ENCODE measurements around the gene L3MBTL1. TPM values are rescaled to one million over a fixed set of nuclear protein-coding genes. Genes with fewer than 3 reads are reported as not detected.

Gene L3MBTL1
- polyA plus RNA-seq, 3 donors: 0.31 to 9.0 (median 0.36) TPM

GRCh38 chr20:43583133-43583864 is 75.8 kb downstream of the L3MBTL1 start:
- Mint-ChIP-seq H3K4me3 (no peak overlapping the region), H3K9me3 (no peaks in the 10 kb centered on the region), H3K27ac (peak overlapping the region in 1 of 7 donors; percentile 48), H3K27me3 (ENCODE audit: low read depth in 3 of 3) (peaks cover 0 to 5% (median 0%) of the 10 kb centered on the region in 3 donors), H3K4me1 (peaks cover 15% of the 10 kb centered on the region), H3K36me3 (no peaks in the 10 kb centered on the region)
- intact Hi-C loops (cut with micrococcal nuclease): no loop called here
- no peaks in the 10 kb centered on the region for H3K27me3 ChIP-seq (ENCODE audit: control insufficient read depth in 2 of 2, insufficient read depth in 2 of 2, low read length in 2 of 2)
- no peak overlapping the region for H3K9ac ChIP-seq (ENCODE audit: insufficient read depth, low read length, poor library complexity, severe bottlenecking)
- H3K36me3 ChIP-seq (replicated peaks in 1 of 2; ENCODE audit: control insufficient read depth in 1 of 2, insufficient read depth in 2 of 2, low read length in 2 of 2): no peaks in the 10 kb centered on the region
- no peak overlapping the region for H3K27ac ChIP-seq (ENCODE audit: low read depth in 1 of 2, low read length in 2 of 2)
- peaks cover 12 to 13% of the 10 kb centered on the region in 2 donors for H3K4me1 ChIP-seq (ENCODE audit: control insufficient read depth in 1 of 2, insufficient read depth in 2 of 2, low read length in 2 of 2)
- no peaks in the 10 kb centered on the region for H3K9me3 ChIP-seq (replicated peaks in 1 of 2; ENCODE audit: control insufficient read depth in 1 of 2, insufficient read depth in 1 of 2, low read length in 2 of 2)
- 95% methylated on average over 5 of the region's 7 CpGs for WGBS (ENCODE audit: insufficient coverage)
- H2AFZ ChIP-seq (ENCODE audit: insufficient read depth, low read depth, low read length, poor library complexity, severe bottlenecking): peak overlapping the region; percentile 43
- H3K4me3 ChIP-seq (replicated peaks in 1 of 3; ENCODE audit: low read depth in 2 of 3, low read length in 3 of 3): no peak overlapping the region
- no peaks in the 10 kb centered on the region for H3K79me2 ChIP-seq (ENCODE audit: insufficient read depth, low read length)
- H4K20me1 ChIP-seq (ENCODE audit: insufficient read depth, low read length): no peaks in the 10 kb centered on the region
- no peak for TF ChIP-seq CTCF (IDR thresholded peaks at IDR 0.05)
- DNase-seq: no peak
- H3K4me2 ChIP-seq (replicated peaks; ENCODE audit: extremely low read depth, low read length, poor library complexity, severe bottlenecking): no peak overlapping the region

- peak; percentile 32 to 72 (median 59) for DNase-seq
- no peaks in the 10 kb centered on the region for H3K36me3 ChIP-seq (replicated peaks in 1 of 2; ENCODE audit: control insufficient read depth in 1 of 2, insufficient read depth in 2 of 2, low read length in 2 of 2)
- peaks cover 12 to 13% of the 10 kb centered on the region in 2 donors for H3K4me1 ChIP-seq (ENCODE audit: control insufficient read depth in 1 of 2, insufficient read depth in 2 of 2, low read length in 2 of 2)
- H3K9me3 ChIP-seq (replicated peaks in 1 of 2; ENCODE audit: control insufficient read depth in 1 of 2, insufficient read depth in 1 of 2, low read length in 2 of 2): no peaks in the 10 kb centered on the region
- Mint-ChIP-seq H3K27ac (peak overlapping the region in 4 of 7 donors; percentile 8 to 65 (median 30)), H3K27me3 (ENCODE audit: low read depth in 3 of 3) (peaks cover 0 to 5% (median 0%) of the 10 kb centered on the region in 3 donors), H3K4me3 (peak overlapping the region in 1 of 2 donors; percentile 26), H3K4me1 (peaks cover 15% of the 10 kb centered on the region), H3K36me3 (no peaks in the 10 kb centered on the region), H3K9me3 (no peaks in the 10 kb centered on the region)
- H2AFZ ChIP-seq (ENCODE audit: insufficient read depth, low read depth, low read length, poor library complexity, severe bottlenecking): peak overlapping the region; percentile 51
- intact Hi-C loops (cut with micrococcal nuclease): no loop called here
- no peak overlapping the region for H3K9ac ChIP-seq (ENCODE audit: insufficient read depth, low read length, poor library complexity, severe bottlenecking)
- no peak overlapping the region for H3K4me3 ChIP-seq (replicated peaks in 1 of 3; ENCODE audit: low read depth in 2 of 3, low read length in 3 of 3)
- H3K79me2 ChIP-seq (ENCODE audit: insufficient read depth, low read length): no peaks in the 10 kb centered on the region
- H3K27me3 ChIP-seq (ENCODE audit: control insufficient read depth in 2 of 2, insufficient read depth in 2 of 2, low read length in 2 of 2): no peaks in the 10 kb centered on the region
- no peak for TF ChIP-seq CTCF (IDR thresholded peaks at IDR 0.05)
- 0% methylated on average over 1 of the region's 2 CpGs for WGBS (ENCODE audit: insufficient coverage)
- H4K20me1 ChIP-seq (ENCODE audit: insufficient read depth, low read length): no peaks in the 10 kb centered on the region
- no peak overlapping the region for H3K4me2 ChIP-seq (replicated peaks; ENCODE audit: extremely low read depth, low read length, poor library complexity, severe bottlenecking)
- no peak overlapping the region for H3K27ac ChIP-seq (ENCODE audit: low read depth in 1 of 2, low read length in 2 of 2)
Measured at GRCh38 chr20:43583982-43584432, 76.5 kb downstream of the L3MBTL1 start.
